ENCODE data around the gene GIN1. TPM values are rescaled to one million over a fixed set of nuclear protein-coding genes. Genes with fewer than 3 reads are reported as not detected.

Gene GIN1
- total and polyA plus RNA-seq, 4 donors, result 3.1 to 12.6 (median 5.7) TPM

GRCh38 chr5:103138202-103138690 is 18.3 kb upstream of the GIN1 start:
- H3K27me3 ChIP-seq (ENCODE audit: control insufficient read depth in 3 of 3, insufficient read depth in 3 of 3, low read length in 2 of 3), result no peaks in the 10 kb centered on the region
- H3K36me3 ChIP-seq (ENCODE audit: control insufficient read depth in 4 of 4, insufficient read depth in 4 of 4, low read length in 4 of 4), result peaks cover 3 to 25% (median 13%) of the 10 kb centered on the region in 4 donors
- H3K9me3 ChIP-seq (ENCODE audit: control insufficient read depth in 4 of 4, insufficient read depth in 3 of 4, low read length in 3 of 4), result no peaks in the 10 kb centered on the region
- DNase-seq, result no peak
- no peak for TF ChIP-seq CTCF (IDR thresholded peaks at IDR 0.05; ENCODE audit: control extremely low read depth, extremely low read depth)
- no peak for ATAC-seq (ENCODE audit: insufficient read depth, low FRiP score)
- 74 to 85% methylated on average over 3 of the region's 3 CpGs for WGBS, 2 donors
- H3K9ac ChIP-seq (ENCODE audit: insufficient read depth in 1 of 2, low read length in 2 of 2), result no peak overlapping the region
- H3K4me3 ChIP-seq, result no peak overlapping the region
- no peak overlapping the region for H3K27ac ChIP-seq (ENCODE audit: low read depth in 1 of 2, low read length in 1 of 2)
- no peaks in the 10 kb centered on the region for H3K4me1 ChIP-seq (ENCODE audit: control insufficient read depth in 5 of 5, insufficient read depth in 5 of 5, low read length in 5 of 5)

- no peak overlapping the region for H3K27ac ChIP-seq (ENCODE audit: low read depth in 1 of 2, low read length in 1 of 2)
- H3K9me3 ChIP-seq (ENCODE audit: control insufficient read depth in 4 of 4, insufficient read depth in 3 of 4, low read length in 3 of 4), result no peaks in the 10 kb centered on the region
- WGBS, 2 donors, result 98 to 100% methylated on average over 1 of the region's 1 CpG
- peaks cover 0 to 3% (median 0%) of the 10 kb centered on the region in 5 donors for H3K4me1 ChIP-seq (ENCODE audit: control insufficient read depth in 5 of 5, insufficient read depth in 5 of 5, low read length in 5 of 5)
- H3K9ac ChIP-seq (ENCODE audit: insufficient read depth in 1 of 2, low read length in 2 of 2), result no peak overlapping the region
- DNase-seq (no peak), ATAC-seq (ENCODE audit: insufficient read depth, low FRiP score) (no peak)
- H3K27me3 ChIP-seq (ENCODE audit: control insufficient read depth in 3 of 3, insufficient read depth in 3 of 3, low read length in 2 of 3), result no peaks in the 10 kb centered on the region
- H3K36me3 ChIP-seq (ENCODE audit: control insufficient read depth in 4 of 4, insufficient read depth in 4 of 4, low read length in 4 of 4), result peaks cover 3 to 25% (median 14%) of the 10 kb centered on the region in 4 donors
- H3K4me3 ChIP-seq, result no peak overlapping the region
- TF ChIP-seq CTCF (IDR thresholded peaks at IDR 0.05; ENCODE audit: control extremely low read depth, extremely low read depth), result no peak
Measured at GRCh38 chr5:103135461-103135860, 15.5 kb upstream of the GIN1 start.

DNA sequence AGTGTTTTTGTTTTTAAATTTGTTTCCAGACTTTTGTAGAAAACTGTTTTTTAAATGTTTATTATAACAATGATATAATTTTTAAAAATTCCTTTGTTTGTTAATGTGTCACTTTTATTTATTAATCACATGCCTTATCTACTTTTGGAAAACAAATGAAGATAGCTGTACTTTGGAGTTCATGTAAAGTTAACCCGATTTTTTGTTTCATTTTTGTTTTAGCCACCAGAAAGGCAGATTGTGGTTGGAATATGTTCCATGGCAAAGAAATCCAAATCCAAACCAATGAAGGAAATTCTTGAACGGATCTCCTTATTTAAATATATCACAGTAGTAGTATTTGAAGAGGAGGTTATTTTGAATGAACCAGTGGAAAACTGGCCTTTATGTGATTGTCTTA is 13.3 kb upstream of the GIN1 start:
- WGBS, 2 donors, result 53 to 84% methylated on average over 2 of the region's 2 CpGs
- H3K27me3 ChIP-seq (ENCODE audit: control insufficient read depth in 3 of 3, insufficient read depth in 3 of 3, low read length in 2 of 3), result no peaks in the 10 kb centered on the region
- no peak overlapping the region for H3K9ac ChIP-seq (ENCODE audit: insufficient read depth in 1 of 2, low read length in 2 of 2)
- no peak overlapping the region for H3K27ac ChIP-seq (ENCODE audit: low read depth in 1 of 2, low read length in 1 of 2)
- DNase-seq, result no peak
- no peak for ATAC-seq (ENCODE audit: insufficient read depth, low FRiP score)
- H3K4me3 ChIP-seq, result no peak overlapping the region
- no peak for TF ChIP-seq CTCF (IDR thresholded peaks at IDR 0.05; ENCODE audit: control extremely low read depth, extremely low read depth)
- H3K36me3 ChIP-seq (ENCODE audit: control insufficient read depth in 4 of 4, insufficient read depth in 4 of 4, low read length in 4 of 4), result peaks cover 0 to 13% (median 7%) of the 10 kb centered on the region in 4 donors
- H3K9me3 ChIP-seq (ENCODE audit: control insufficient read depth in 4 of 4, insufficient read depth in 3 of 4, low read length in 3 of 4), result no peaks in the 10 kb centered on the region
- H3K4me1 ChIP-seq (ENCODE audit: control insufficient read depth in 5 of 5, insufficient read depth in 5 of 5, low read length in 5 of 5), result peaks cover 0 to 3% (median 0%) of the 10 kb centered on the region in 5 donors

GRCh38 chr5:103132684-103133083 is 12.7 kb upstream of the GIN1 start:
- Histone ChIP-seq H3K4me3 (no peak overlapping the region), H3K9me3 (ENCODE audit: control insufficient read depth in 4 of 4, insufficient read depth in 3 of 4, low read length in 3 of 4) (no peaks in the 10 kb centered on the region), H3K27me3 (ENCODE audit: control insufficient read depth in 3 of 3, insufficient read depth in 3 of 3, low read length in 2 of 3) (no peaks in the 10 kb centered on the region), H3K4me1 (ENCODE audit: control insufficient read depth in 5 of 5, insufficient read depth in 5 of 5, low read length in 5 of 5) (peaks cover 0 to 3% (median 0%) of the 10 kb centered on the region in 5 donors), H3K9ac (ENCODE audit: insufficient read depth in 1 of 2, low read length in 2 of 2) (no peak overlapping the region), H3K27ac (ENCODE audit: low read depth in 1 of 2, low read length in 1 of 2) (no peak overlapping the region), H3K36me3 (ENCODE audit: control insufficient read depth in 4 of 4, insufficient read depth in 4 of 4, low read length in 4 of 4) (peaks cover 0 to 13% (median 7%) of the 10 kb centered on the region in 4 donors)
- WGBS, 2 donors, result 84 to 91% methylated on average over 1 of the region's 1 CpG
- DNase-seq (no peak), ATAC-seq (ENCODE audit: insufficient read depth, low FRiP score) (no peak)
- no peak for TF ChIP-seq CTCF (IDR thresholded peaks at IDR 0.05; ENCODE audit: control extremely low read depth, extremely low read depth)
